HG03354 (cell line): ENCODE data around the gene DNPEP.
A peak's percentile ranks its signal among the peaks of the same experiment; 100 is the strongest.
"Not testable (repeated sequence)": the region's sequence is repeated elsewhere in the genome, so short reads cannot be mapped to it uniquely, and the experiment has no call there.

Experiments used
- ATAC-seq: cut with Tn5 transposase; IDR thresholded peaks from one replicate; pipeline ENCODE4 v1.9.1; 2021; ENCODE audit warnings: mild to moderate bottlenecking; ENCODE audit not compliant: unreplicated experiment, poor library complexity, severe bottlenecking

Gene DNPEP

GRCh38 chr2:219402665-219403515, 15.2 kb upstream of the DNPEP start:
- peak; percentile 74 for ATAC-seq

- no peak for ATAC-seq
Observed at GRCh38 chr2:219401606-219402005, 13.9 kb upstream of the DNPEP start.

- ATAC-seq: no peak
Observed at GRCh38 chr2:219400562-219400961, 12.8 kb upstream of the DNPEP start.

- ATAC-seq: no peak
Observed at GRCh38 chr2:219399716-219400478, 12.2 kb upstream of the DNPEP start.

- no peak for ATAC-seq
Observed at GRCh38 chr2:219398721-219399363, 11.1 kb upstream of the DNPEP start.

- no peak for ATAC-seq
Observed at GRCh38 chr2:219396863-219397457, 9.2 kb upstream of the DNPEP start.

- no peak for ATAC-seq
Observed at GRCh38 chr2:219395609-219396008, 7.9 kb upstream of the DNPEP start.

GRCh38 chr2:219395056-219395455, 7.3 kb upstream of the DNPEP start:
- not testable (repeated sequence) for ATAC-seq

- ATAC-seq: no peak
Observed at GRCh38 chr2:219392754-219393153, 5.0 kb upstream of the DNPEP start.

GRCh38 chr2:219388907-219389156, 1.1 kb upstream of the DNPEP start:
- no peak for ATAC-seq

- ATAC-seq: peak; percentile 79
Observed at GRCh38 chr2:219388121-219388906, 602 bp upstream of the DNPEP start.

- ATAC-seq: no peak
Observed at GRCh38 chr2:219386532-219387280, 1.0 kb downstream of the DNPEP start.

- ATAC-seq: no peak
Observed at GRCh38 chr2:219385958-219386520, 1.7 kb downstream of the DNPEP start.

GRCh38 chr2:219384859-219385258, 2.9 kb downstream of the DNPEP start:
- ATAC-seq: no peak

- ATAC-seq: no peak
Observed at GRCh38 chr2:219384083-219384713, 3.5 kb downstream of the DNPEP start.

- no peak for ATAC-seq
Observed at GRCh38 chr2:219381448-219381847, 6.3 kb downstream of the DNPEP start.

GRCh38 chr2:219380926-219381325, 6.8 kb downstream of the DNPEP start:
- no peak for ATAC-seq

GRCh38 chr2:219378163-219378851, 9.4 kb downstream of the DNPEP start:
- ATAC-seq: no peak
